GM21723 (cell line): ENCODE data around the gene FNDC3B.

Source experiments
- ATAC-seq: cut with Tn5 transposase; IDR thresholded peaks from one replicate; pipeline ENCODE4 v1.9.1; 2021; ENCODE audit warnings: mild to moderate bottlenecking, moderate library complexity; ENCODE audit not compliant: unreplicated experiment

FNDC3B gene

GRCh38 chr3:172163320-172163719, 123.9 kb downstream of the FNDC3B start:
- no peak for ATAC-seq

- ATAC-seq = no peak
Measured at GRCh38 chr3:172164620-172165362, 125.4 kb downstream of the FNDC3B start.

GRCh38 chr3:172166261-172166660, 126.9 kb downstream of the FNDC3B start:
- ATAC-seq = no peak

- no peak for ATAC-seq
Measured at GRCh38 chr3:172166890-172167289, 127.5 kb downstream of the FNDC3B start.

- no peak for ATAC-seq
Measured at GRCh38 chr3:172167892-172168648, 128.7 kb downstream of the FNDC3B start.

GRCh38 chr3:172170073-172170709, 130.8 kb downstream of the FNDC3B start:
- ATAC-seq = no peak

GRCh38 chr3:172170841-172171240, 131.5 kb downstream of the FNDC3B start:
- ATAC-seq = no peak

- no peak for ATAC-seq
Measured at GRCh38 chr3:172171396-172172075, 132.2 kb downstream of the FNDC3B start.

- no peak for ATAC-seq
Measured at GRCh38 chr3:172173316-172174254, 134.2 kb downstream of the FNDC3B start.

- ATAC-seq = no peak
Measured at GRCh38 chr3:172174513-172175253, 135.3 kb downstream of the FNDC3B start.

GRCh38 chr3:172175254-172175599, 135.8 kb downstream of the FNDC3B start:
- no peak for ATAC-seq

- ATAC-seq = no peak
Measured at GRCh38 chr3:172176061-172176770, 136.8 kb downstream of the FNDC3B start.

- no peak for ATAC-seq
Measured at GRCh38 chr3:172177046-172177445, 137.7 kb downstream of the FNDC3B start.

- no peak for ATAC-seq
Measured at GRCh38 chr3:172177803-172178316, 138.5 kb downstream of the FNDC3B start.

GRCh38 chr3:172179680-172180399, 140.5 kb downstream of the FNDC3B start:
- peak; percentile 53 for ATAC-seq

- ATAC-seq = no peak
Measured at GRCh38 chr3:172180473-172180872, 141.1 kb downstream of the FNDC3B start.

GRCh38 chr3:172181932-172182586, 142.7 kb downstream of the FNDC3B start:
- ATAC-seq = no peak

- no peak for ATAC-seq
Measured at GRCh38 chr3:172182797-172183196, 143.4 kb downstream of the FNDC3B start.
